Retinal pigment epithelial cell (primary cell): ENCODE data around the gene MRPS34.
A peak's percentile ranks its signal among the peaks of the same experiment; 100 is the strongest.

Source experiments
- DNase-seq: peaks from one replicate; pipeline ENCODE4 v3.0.0-alpha.2; 2010; ENCODE audit warnings: low read depth
- H3K4me3 ChIP-seq: 2 replicates; pipeline ENCODE4 v1.5.1; 2011; ENCODE audit warnings: mild to moderate bottlenecking, low read length, control low read depth, moderate library complexity
- TF ChIP-seq, protein P1 (sequence below): conservative IDR thresholded peaks from 2 replicates; pipeline ENCODE4 v1.5.1; 2011; ENCODE audit warnings: low read depth, low read length, control low read depth, inconsistent platforms

The MRPS34 gene

DNA sequence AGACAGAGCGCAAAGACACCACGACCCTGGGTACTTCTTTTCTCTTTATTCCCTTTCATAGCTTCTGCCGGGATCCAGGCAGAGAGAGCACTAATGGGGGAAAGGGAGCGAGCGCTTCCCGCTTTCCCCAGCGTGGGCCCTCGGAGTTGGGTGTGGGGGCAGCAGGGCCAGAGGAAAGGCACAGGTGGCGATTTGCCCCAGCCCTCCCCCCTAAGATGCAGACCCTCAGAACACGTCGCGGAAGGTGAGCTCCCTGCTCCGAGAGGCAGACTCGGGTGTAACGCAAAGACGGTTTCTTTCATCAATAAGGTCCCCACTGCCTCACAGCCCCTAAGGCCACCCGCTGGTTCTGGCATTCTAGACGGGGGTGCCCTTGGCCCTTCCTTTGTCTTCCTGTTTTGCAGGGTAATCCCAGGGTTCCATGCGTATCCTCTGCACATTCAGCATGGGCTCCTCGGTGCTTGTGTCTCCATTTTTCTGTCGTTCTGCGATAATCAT is 1.0 kb downstream of the MRPS34 start:
- H3K4me3 ChIP-seq = peak overlapping the region; percentile 67
- DNase-seq = no peak
- TF ChIP-seq, protein P1, sequence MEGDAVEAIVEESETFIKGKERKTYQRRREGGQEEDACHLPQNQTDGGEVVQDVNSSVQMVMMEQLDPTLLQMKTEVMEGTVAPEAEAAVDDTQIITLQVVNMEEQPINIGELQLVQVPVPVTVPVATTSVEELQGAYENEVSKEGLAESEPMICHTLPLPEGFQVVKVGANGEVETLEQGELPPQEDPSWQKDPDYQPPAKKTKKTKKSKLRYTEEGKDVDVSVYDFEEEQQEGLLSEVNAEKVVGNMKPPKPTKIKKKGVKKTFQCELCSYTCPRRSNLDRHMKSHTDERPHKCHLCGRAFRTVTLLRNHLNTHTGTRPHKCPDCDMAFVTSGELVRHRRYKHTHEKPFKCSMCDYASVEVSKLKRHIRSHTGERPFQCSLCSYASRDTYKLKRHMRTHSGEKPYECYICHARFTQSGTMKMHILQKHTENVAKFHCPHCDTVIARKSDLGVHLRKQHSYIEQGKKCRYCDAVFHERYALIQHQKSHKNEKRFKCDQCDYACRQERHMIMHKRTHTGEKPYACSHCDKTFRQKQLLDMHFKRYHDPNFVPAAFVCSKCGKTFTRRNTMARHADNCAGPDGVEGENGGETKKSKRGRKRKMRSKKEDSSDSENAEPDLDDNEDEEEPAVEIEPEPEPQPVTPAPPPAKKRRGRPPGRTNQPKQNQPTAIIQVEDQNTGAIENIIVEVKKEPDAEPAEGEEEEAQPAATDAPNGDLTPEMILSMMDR = no peak

DNA sequence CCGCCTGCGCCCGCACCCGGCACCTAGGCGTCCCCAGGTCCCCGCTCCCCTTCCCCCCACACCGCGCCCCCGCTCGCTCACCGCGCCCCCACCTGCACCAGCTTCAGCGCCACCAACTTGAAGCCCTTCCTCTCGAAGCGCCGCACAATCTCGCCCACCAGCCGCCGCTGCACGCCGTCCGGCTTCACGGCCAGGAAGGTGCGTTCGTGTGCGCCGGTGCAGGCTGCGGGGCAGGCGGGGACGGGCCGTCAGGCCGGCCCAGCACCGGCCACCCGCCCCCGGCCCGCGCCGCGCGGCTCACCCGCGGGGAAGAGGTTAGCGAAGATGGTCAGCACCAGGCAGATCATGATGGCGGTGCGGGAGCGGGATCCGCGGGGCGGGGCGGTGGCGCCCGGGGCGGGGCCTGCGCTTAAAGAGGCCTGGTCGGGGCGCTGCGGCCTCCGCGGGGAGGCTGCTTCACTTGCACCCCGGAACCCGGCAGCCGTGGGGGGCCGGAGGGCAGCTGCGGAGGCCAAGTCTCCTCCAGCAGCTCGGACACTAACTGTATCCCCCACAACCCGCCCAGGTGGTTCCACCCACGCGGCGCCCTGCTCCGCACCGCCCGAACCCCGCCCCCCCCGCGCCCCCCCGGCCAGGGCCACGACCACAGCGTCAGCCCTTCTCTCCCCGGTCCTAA is 1.6 kb downstream of the MRPS34 start, which contains the start of gene NME3:
TSS of gene NME3 (minus strand) at position 356 of the 676 bp plus-strand sequence. CDS start at position 347, 9 bp downstream.
- no peak for DNase-seq
- TF ChIP-seq, protein P1 = no peak
- H3K4me3 ChIP-seq = peak within 1 kb of the TSS; percentile 67

DNA sequence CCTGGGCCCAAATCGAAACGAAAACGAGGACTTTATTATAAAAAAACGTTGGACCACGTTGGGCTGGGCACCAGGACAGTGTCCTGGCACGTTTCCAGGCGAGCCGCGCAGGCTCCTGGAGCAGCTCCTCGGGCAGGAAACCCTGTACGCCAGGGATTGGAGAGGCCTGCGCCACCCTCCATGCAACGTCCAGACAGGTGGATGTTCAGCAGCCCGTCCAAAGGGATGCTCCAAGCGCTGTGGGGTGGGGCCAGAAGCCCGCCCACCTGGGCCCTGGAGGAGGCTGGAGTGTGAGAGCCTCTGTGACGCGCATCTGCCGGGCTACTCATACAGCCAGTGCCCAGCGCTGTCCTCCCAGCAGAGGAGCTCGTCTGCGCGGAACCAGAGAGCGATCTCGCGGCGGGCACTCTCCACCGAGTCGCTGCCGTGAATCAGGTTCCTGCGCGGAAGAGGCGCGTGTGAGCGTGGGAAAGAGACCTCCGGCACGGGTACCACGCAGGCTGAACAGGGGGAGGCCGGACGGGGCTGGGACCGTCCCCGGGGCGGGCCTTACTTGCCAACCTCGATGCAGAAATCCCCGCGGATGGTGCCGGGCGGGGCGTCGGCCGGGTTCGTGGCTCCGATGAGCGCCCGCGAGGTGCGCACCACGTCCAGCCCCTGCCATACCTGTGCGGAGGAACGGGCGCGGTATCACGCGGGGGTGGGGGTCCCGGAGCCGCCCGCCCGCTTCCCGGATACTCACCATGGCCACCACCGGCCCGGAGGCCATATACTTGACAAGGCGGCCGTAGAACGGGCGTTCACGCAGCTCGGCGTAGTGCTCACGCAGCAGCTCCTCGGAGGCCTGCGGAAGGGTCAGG is 2.4 kb downstream of the MRPS34 start:
- peak overlapping the region; percentile 67 for H3K4me3 ChIP-seq

DNA sequence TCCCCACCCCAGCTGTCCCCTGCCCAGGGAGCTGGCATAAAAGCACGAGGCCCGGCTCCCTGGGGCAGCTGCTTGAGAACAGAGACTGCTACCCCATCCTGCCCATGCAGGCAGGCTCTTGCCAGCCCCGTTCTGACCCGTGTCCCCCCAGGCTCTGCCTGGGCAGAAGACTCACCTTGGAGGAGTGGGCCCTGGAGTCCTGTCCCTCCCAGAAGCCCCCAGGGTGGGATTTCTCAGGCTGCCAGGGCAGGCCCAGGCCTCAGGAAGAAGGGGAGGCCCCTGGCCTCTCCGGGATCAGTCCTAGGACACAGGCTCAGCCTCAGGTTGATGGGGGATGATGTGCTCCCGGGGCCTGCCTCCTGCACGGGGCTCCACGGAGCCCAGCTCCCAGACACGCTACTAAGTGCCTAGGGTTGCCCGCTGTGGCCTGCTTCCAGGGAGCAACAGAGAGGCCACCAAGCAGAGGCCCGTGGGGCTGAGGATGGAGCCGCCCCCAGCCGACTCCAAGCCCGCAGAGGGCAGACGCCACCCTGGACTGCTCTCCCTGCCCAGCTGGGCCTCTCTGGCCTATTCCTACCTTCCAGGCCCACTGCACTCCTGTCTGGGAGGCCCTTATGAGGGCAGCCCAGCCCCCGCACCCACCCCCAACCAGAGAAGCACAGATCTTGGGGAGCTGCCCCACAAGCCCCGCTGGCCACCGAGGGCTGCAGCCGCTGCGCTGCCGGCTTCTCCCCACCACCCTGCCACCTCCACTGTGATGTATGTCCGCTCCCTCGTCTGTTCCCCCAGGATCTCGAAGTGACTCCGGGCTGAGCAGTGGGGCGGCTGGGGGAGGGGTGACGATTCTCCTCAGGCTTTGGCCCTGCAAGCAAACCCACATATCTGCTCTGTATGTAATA is 3.3 kb downstream of the MRPS34 start:
- no peak overlapping the region for H3K4me3 ChIP-seq
- TF ChIP-seq, protein P1 = no peak
- no peak for DNase-seq

More for the DNA sequence above, 2.4 kb downstream of the MRPS34 start:
- no peak for DNase-seq
- TF ChIP-seq, protein P1 = no peak

DNA sequence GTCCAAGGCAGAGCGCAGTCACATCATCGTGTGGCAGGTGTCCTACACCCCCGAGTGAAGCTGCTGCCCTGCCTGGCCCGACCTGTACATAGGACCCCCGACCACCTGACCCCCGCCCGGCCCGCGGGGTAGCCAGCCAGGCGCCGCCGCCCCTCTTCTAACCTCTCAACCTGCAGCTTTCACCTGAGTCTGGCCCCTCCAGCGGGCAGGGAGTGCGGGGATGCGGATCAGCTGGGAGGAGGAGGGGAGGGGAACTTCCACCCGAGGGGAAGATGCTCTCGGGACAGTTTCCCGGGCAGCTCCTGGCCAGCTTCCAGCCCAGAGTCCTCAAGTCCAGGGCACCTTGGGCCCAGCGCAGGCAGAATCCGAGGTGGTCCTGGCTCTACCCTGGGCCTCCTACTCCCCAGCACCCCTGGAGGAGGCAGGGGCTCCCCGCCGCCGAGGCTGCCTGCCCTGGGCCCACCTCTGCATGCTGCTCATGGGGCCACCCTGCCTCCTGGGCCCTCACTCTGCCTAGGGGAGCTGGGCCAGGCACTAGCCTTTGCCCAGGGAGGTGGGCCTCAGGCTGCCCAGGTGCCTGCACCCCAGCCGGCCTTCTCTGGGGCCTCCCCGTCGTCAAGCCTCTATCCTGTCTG is 4.0 kb downstream of the MRPS34 start:
- no peak for DNase-seq
- TF ChIP-seq, protein P1 = no peak
- H3K4me3 ChIP-seq = no peak overlapping the region

DNA sequence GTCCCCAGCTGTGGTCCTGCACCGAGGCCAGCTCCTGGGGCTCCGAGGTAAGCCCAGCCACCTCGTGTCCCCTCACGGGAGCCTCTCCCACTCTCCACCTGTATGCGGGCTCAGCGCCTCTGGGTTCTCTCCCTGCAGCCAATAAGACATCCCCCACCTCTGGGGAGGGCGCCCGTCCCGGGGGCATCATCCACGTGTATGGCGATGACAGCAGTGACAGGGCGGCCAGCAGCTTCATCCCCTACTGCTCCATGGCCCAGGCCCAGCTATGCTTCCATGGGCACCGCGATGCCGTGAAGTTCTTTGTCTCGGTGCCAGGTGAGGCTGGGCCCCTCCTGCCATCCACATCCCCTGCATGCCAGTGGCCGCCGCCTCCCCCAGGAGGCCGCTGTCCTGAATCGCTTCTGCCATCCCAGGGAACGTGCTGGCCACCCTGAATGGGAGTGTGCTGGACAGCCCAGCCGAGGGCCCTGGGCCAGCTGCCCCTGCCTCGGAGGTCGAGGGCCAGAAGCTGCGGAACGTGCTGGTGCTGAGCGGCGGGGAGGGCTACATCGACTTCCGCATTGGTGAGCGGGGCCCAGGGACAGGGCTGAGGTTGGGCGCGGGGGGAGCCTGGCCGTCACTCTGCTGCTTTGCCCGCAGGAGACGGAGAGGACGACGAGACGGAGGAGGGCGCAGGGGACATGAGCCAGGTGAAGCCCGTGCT is 4.7 kb downstream of the MRPS34 start:
- TF ChIP-seq, protein P1 = no peak
- H3K4me3 ChIP-seq = no peak overlapping the region

More for the DNA sequence above, 4.7 kb downstream of the MRPS34 start:
- DNase-seq = no peak
